ENCODE measurements around the gene ZMYM4.
A peak's percentile ranks its signal among the peaks of the same experiment; 100 is the strongest.

ZMYM4 gene

DNA sequence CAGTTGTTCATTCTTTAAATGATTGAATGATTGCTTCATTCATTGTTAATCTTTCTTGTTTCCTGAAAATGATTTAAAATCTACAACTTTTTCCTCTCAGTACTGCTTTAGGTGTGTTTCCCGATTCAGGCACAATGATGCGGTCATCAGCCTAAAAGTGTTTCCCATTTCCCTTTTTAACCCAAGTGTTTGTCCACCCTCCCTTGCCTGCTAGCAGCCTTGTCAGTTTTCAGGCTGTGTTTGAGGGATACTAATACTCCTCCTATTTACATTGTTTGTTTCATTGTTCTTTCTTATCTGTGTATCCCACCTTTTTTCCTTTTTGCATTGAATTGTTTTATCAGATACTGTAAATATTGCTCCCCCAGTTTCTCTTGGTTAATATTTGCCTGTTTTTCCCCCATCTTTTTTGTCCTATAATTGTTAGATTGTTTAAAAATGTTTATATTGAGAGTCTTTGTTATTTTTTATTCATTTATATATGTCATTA lies 157.6 kb downstream of the ZMYM4 start:
- 0 out of 2 replicates have a peak, but pooled peaks have one; percentile 9 for TF ChIP-seq SPI1 (IDR thresholded peaks at IDR 0.05; ENCODE audit: low read depth, low read length)
- no peak for TF ChIP-seq POU2F2 (IDR thresholded peaks at IDR 0.05; ENCODE audit: low read depth, low read length)
- FAIRE-seq = no peak
- DNase-seq (ENCODE audit: insufficient read length, low spot score) = no peak

DNA sequence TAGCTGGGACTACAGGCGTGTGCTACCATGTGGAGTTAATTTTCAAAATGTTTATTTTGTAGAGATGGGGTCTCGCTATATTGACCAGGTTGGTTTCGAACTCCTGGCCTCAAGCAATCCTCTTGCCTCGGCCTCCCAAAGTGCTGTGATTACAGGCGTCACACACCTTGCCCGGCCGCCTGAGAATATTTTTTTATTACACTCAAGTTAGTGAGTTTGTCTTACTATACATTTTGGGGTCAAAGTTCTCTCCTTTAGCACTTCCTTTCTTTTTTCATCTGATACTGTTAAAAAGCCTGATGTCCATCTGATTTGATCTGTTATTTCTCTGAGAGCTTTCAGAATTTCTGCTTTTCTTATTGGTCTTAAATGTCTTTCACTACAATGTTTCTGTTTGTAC lies 159.9 kb downstream of the ZMYM4 start:
- FAIRE-seq = no peak
- TF ChIP-seq TAF1 (IDR thresholded peaks at IDR 0.05; ENCODE audit: low read depth, low read length) (no peak), POU2F2 (IDR thresholded peaks at IDR 0.05; ENCODE audit: low read depth, low read length) (no peak), PAX5 (IDR thresholded peaks at IDR 0.05; ENCODE audit: insufficient read depth, low read length, severe bottlenecking) (no peak), POLR2AphosphoS5 (IDR thresholded peaks at IDR 0.05; ENCODE audit: low read depth, low read length) (no peak), SPI1 (IDR thresholded peaks at IDR 0.05; ENCODE audit: low read depth, low read length) (no peak), POLR2A (IDR thresholded peaks at IDR 0.05; ENCODE audit: low read depth, low read length) (no peak)
- DNase-seq (ENCODE audit: insufficient read length, low spot score) = no peak

DNA sequence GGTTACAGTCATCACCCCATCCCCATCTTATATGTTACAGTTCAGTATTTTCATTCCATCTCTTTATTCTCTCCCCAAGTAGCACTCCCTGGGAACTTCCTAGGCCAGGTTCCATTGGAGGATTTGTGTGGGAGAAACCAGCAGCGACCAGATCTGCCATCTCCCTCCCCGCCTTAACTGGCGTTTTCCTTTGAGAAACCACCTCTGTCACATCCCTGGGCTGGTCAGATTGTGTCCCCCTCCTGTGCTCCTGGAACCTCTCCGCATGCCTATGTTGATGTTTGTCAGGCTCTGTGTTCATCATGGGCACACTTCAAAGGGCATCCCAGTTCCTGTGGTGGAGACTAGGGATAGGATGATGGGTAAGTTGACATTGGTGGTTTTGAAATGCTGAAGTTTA lies 162.3 kb downstream of the ZMYM4 start:
- FAIRE-seq = no peak
- DNase-seq (ENCODE audit: insufficient read length, low spot score) = no peak
- no peak for TF ChIP-seq PAX5 (IDR thresholded peaks at IDR 0.05; ENCODE audit: insufficient read depth, low read length, severe bottlenecking)
- no peak for TF ChIP-seq TAF1 (IDR thresholded peaks at IDR 0.05; ENCODE audit: low read depth, low read length)
- no peak for TF ChIP-seq POU2F2 (IDR thresholded peaks at IDR 0.05; ENCODE audit: low read depth, low read length)
- no peak for TF ChIP-seq POLR2AphosphoS5 (IDR thresholded peaks at IDR 0.05; ENCODE audit: low read depth, low read length)

DNA sequence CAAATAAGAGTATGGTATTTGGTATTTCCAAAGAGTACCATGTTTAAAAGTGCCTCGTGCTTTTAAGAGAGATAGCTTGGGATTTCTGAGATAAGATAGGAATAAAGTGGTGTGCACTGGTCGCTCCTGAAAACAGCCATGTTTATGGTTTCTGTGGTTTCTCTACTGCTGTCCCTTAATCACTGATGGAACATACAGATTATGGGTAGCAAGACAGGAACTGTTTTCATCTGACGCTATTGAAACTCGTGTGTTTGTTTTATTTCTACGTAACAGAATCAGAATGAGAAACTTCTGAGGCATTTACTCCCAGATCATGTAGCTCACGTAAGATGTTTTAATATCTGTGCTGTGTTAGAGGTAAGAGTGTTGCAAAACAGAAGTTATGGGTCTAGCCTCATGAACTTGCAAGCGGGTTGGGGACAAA lies 162.7 kb downstream of the ZMYM4 start:
- FAIRE-seq (no peak), DNase-seq (ENCODE audit: insufficient read length, low spot score) (no peak)
- TF ChIP-seq POLR2A (IDR thresholded peaks at IDR 0.05; ENCODE audit: low read depth, low read length) (no peak), POLR2AphosphoS5 (IDR thresholded peaks at IDR 0.05; ENCODE audit: low read depth, low read length) (no peak), POU2F2 (IDR thresholded peaks at IDR 0.05; ENCODE audit: low read depth, low read length) (no peak), SPI1 (IDR thresholded peaks at IDR 0.05; ENCODE audit: low read depth, low read length) (no peak), PAX5 (IDR thresholded peaks at IDR 0.05; ENCODE audit: insufficient read depth, low read length, severe bottlenecking) (no peak), TAF1 (IDR thresholded peaks at IDR 0.05; ENCODE audit: low read depth, low read length) (no peak)

DNA sequence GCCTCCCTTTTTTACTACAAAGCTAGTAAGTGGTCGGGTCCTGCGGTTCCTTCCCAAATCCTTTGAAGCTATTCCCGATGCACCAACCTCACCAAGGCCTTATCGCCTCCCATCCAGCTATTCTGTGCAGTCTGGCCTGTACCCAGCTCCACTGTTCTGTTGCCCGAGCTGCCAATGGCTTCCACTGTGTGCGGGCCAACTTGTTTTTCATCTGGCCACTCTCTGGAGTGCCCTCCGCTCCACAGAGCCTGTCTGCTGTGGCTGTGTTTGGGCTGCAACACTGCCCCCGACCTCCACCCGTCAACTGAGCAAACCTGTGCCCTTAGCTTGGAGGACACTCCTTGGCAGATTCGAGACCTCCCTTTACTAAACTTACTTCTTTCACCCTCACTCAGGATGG lies 163.7 kb downstream of the ZMYM4 start:
- FAIRE-seq = no peak
- DNase-seq (ENCODE audit: insufficient read length, low spot score) = no peak
- TF ChIP-seq POLR2A (IDR thresholded peaks at IDR 0.05; ENCODE audit: low read depth, low read length) (no peak), TAF1 (IDR thresholded peaks at IDR 0.05; ENCODE audit: low read depth, low read length) (no peak), SPI1 (IDR thresholded peaks at IDR 0.05; ENCODE audit: low read depth, low read length) (no peak), POLR2AphosphoS5 (IDR thresholded peaks at IDR 0.05; ENCODE audit: low read depth, low read length) (no peak), PAX5 (IDR thresholded peaks at IDR 0.05; ENCODE audit: insufficient read depth, low read length, severe bottlenecking) (no peak), POU2F2 (IDR thresholded peaks at IDR 0.05; ENCODE audit: low read depth, low read length) (no peak)

DNA sequence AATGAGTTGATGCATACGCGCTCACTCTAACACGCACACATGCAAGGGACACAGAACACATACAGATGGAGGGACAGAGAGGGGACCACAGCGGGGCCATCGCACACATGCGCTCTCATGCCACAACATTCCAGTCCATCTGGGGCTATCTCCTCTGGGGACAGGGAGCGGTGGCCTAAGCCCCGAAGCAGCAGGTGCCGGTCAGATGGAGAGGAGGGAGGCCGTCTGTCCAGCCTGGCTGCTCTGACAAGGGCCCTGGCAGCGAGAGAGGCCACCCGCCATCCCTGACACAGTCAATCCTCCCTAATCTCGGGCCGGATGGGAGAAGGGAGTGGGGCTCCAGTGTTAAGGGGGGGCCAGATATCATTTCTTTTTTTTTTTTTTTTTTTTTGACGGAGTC lies 165.2 kb downstream of the ZMYM4 start:
- DNase-seq (ENCODE audit: insufficient read length, low spot score) (no peak), FAIRE-seq (no peak)
- TF ChIP-seq POLR2AphosphoS5 (IDR thresholded peaks at IDR 0.05; ENCODE audit: low read depth, low read length) = no peak
- TF ChIP-seq POLR2A (IDR thresholded peaks at IDR 0.05; ENCODE audit: low read depth, low read length) = no peak
- no peak for TF ChIP-seq PAX5 (IDR thresholded peaks at IDR 0.05; ENCODE audit: insufficient read depth, low read length, severe bottlenecking)
- no peak for TF ChIP-seq TAF1 (IDR thresholded peaks at IDR 0.05; ENCODE audit: low read depth, low read length)
- no peak for TF ChIP-seq SPI1 (IDR thresholded peaks at IDR 0.05; ENCODE audit: low read depth, low read length)
- no peak for TF ChIP-seq POU2F2 (IDR thresholded peaks at IDR 0.05; ENCODE audit: low read depth, low read length)

DNA sequence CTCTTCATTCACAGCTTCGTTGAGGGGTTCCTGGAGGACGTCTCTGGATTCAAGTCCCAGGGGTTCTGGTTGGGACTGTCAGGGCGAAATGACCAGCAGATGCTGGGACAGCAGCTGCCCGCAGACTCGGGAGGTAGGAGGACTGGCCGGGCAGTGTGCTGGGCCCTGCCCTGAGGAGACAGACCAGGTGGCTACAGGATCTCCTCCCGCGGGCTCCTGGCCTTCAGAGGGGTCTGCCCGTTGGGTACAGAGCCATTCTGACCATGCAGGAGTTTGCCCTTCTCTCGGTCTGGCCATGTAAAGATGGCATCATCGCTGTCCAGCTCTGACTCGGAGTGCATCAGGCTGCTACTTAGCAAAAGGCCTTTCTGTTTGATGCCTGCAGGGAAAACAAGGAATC lies 166.2 kb downstream of the ZMYM4 start:
- TF ChIP-seq TAF1 (IDR thresholded peaks at IDR 0.05; ENCODE audit: low read depth, low read length) (no peak), POLR2AphosphoS5 (IDR thresholded peaks at IDR 0.05; ENCODE audit: low read depth, low read length) (no peak), POU2F2 (IDR thresholded peaks at IDR 0.05; ENCODE audit: low read depth, low read length) (no peak), SPI1 (IDR thresholded peaks at IDR 0.05; ENCODE audit: low read depth, low read length) (no peak), PAX5 (IDR thresholded peaks at IDR 0.05; ENCODE audit: insufficient read depth, low read length, severe bottlenecking) (no peak), POLR2A (IDR thresholded peaks at IDR 0.05; ENCODE audit: low read depth, low read length) (no peak)
- DNase-seq (ENCODE audit: insufficient read length, low spot score) (no peak), FAIRE-seq (no peak)

DNA sequence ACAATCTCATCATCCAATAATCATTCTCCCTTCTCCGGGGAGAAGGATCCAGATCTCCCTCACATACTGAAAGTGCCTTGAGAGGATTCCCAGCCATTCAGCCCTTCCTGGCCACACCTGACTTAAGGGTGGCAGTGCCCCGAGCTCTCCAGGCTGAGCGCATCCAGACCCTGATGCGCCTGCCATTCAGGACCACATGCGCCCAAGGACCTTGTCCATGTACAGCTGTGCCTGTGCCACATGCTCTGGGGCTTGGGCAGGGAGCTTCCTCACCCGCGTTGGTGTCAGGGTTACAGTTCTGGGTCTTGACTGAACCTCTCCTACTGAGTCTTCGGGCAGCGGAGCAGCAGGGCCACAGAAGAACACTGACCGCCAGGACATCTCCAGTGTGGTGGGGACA lies 167.6 kb downstream of the ZMYM4 start:
- TF ChIP-seq POU2F2 (IDR thresholded peaks at IDR 0.05; ENCODE audit: low read depth, low read length) (no peak), PAX5 (IDR thresholded peaks at IDR 0.05; ENCODE audit: insufficient read depth, low read length, severe bottlenecking) (no peak), POLR2A (IDR thresholded peaks at IDR 0.05; ENCODE audit: low read depth, low read length) (no peak), SPI1 (IDR thresholded peaks at IDR 0.05; ENCODE audit: low read depth, low read length) (no peak), POLR2AphosphoS5 (IDR thresholded peaks at IDR 0.05; ENCODE audit: low read depth, low read length) (no peak), TAF1 (IDR thresholded peaks at IDR 0.05; ENCODE audit: low read depth, low read length) (no peak)
- no peak for DNase-seq (ENCODE audit: insufficient read length, low spot score)
- no peak for FAIRE-seq

DNA sequence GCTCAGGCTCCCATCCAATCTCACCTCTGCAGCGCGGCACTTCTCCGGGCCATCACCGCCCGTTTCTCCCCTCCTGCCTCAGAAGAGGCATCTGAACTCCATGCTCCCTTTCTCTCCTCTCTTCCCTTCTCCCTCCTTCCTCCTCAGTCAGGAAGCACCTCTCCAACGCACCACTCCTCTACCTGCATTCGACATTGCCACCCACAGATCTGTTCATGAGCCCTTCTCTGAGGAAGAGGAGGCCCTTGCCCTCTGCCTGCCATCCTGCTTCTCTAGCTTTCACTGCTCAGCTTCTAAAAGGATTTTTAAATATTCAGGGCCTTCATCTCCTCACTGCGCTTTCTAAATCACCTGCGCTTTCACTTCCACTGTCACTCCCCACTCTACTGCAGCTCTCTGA lies 168.7 kb downstream of the ZMYM4 start:
- DNase-seq (ENCODE audit: insufficient read length, low spot score) (no peak), FAIRE-seq (no peak)
- TF ChIP-seq POLR2AphosphoS5 (IDR thresholded peaks at IDR 0.05; ENCODE audit: low read depth, low read length) (no peak), POLR2A (IDR thresholded peaks at IDR 0.05; ENCODE audit: low read depth, low read length) (no peak), POU2F2 (IDR thresholded peaks at IDR 0.05; ENCODE audit: low read depth, low read length) (no peak), SPI1 (IDR thresholded peaks at IDR 0.05; ENCODE audit: low read depth, low read length) (no peak), TAF1 (IDR thresholded peaks at IDR 0.05; ENCODE audit: low read depth, low read length) (no peak), PAX5 (IDR thresholded peaks at IDR 0.05; ENCODE audit: insufficient read depth, low read length, severe bottlenecking) (no peak)

DNA sequence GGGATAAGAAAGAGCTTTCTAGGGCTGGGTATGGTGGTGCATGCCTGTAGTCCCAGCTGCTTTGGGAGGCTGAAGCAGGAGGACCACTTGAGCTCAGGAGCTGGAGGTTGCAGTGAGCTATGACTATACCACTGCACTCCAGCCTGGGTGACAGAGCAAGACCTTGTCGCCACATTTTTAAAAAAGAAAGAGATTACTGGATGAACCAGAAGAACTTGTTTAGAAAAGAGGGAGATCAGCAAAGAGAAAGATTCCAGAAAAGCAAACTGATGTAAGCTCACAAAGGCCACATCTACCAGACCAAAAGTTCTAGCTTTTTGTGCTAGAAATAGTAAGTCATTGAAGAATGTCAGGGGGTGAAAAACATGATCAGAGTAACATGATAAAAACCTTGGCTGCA lies 171.1 kb downstream of the ZMYM4 start:
- no peak for FAIRE-seq
- no peak for DNase-seq (ENCODE audit: insufficient read length, low spot score)
- TF ChIP-seq TAF1 (IDR thresholded peaks at IDR 0.05; ENCODE audit: low read depth, low read length) (no peak), SPI1 (IDR thresholded peaks at IDR 0.05; ENCODE audit: low read depth, low read length) (no peak), POLR2AphosphoS5 (IDR thresholded peaks at IDR 0.05; ENCODE audit: low read depth, low read length) (no peak), POLR2A (IDR thresholded peaks at IDR 0.05; ENCODE audit: low read depth, low read length) (no peak), POU2F2 (IDR thresholded peaks at IDR 0.05; ENCODE audit: low read depth, low read length) (no peak)

All from GM12891 (cell line).